OCI-LY7 (cell line): ENCODE data around the gene SSNA1.

Source experiments
- CTCF ChIP-seq: fragments of 200-600 bp; sonication (generic); conservative IDR thresholded peaks from 2 replicates; pipeline ENCODE4 v1.5.1; 2014; ENCODE audit warnings: mild to moderate bottlenecking, antibody characterized with exemption, low read length, moderate library complexity, mixed read lengths
- EZH2phosphoT487 ChIP-seq: fragments of 200-600 bp; sonication (generic); IDR thresholded peaks from 2 replicates; pipeline ENCODE4 v1.6.1; 2018; ENCODE audit warnings: low read depth, borderline replicate concordance, mild to moderate bottlenecking, mixed run types, antibody characterized with exemption, low read length, moderate library complexity, mixed read lengths

- TF ChIP-seq CTCF (no peak), EZH2phosphoT487 (no peak)
These were observed 29.1 kb upstream of the SSNA1 start for GRCh38 chr9:137159105-137160053.
